Measurements from ENCODE around the gene GNB1. TPM values are rescaled to one million over a fixed set of nuclear protein-coding genes. Genes with fewer than 3 reads are reported as not detected.

The GNB1 gene
- total RNA-seq, 1 experiment from 2014 or later: 400 TPM

DNA sequence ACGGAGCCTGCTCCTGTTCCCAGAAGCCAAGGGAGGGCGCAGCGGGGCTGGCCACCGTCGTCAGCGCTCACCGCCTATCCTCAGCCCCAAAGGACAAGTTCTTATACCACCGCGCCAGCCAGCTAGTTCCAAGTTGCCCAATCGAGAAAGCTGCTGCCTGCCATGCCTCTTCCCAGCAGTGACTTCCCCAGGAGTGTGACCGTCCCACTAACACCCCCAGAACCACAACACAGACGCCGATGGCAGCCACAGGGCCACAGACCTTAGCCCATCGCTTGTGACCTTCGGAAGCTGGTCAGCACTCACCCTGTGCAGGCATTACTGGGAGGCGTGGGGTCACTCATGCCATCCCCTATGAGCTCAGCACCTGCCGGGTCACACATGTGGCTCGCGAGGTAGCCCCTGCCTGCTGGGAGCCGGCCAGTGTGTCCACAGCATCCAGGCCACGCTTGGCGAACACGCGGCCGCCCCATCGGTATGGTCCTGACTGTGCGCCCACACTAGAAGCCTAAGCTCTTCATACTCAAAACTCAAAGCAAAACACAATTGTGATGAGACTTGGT, 132.7 kb downstream of the GNB1 start:
- no peaks in the 10 kb centered on the region; the same call in 1 of the 2 replicates for H3K27me3 Mint-ChIP-seq (ENCODE audit: low read depth)
- Histone ChIP-seq H2BK20ac (ENCODE audit: low read depth, low read length, poor library complexity, severe bottlenecking) (no peak overlapping the region), H3K4me2 (ENCODE audit: insufficient read depth, insufficient read length, low read length) (no peak overlapping the region), H2AFZ (ENCODE audit: low read length) (no peak overlapping the region), H3K56ac (ENCODE audit: insufficient read length, low read depth, low read length) (no peak overlapping the region), H3K9ac (ENCODE audit: extremely low read depth, insufficient read length, low read length) (no peak overlapping the region), H3K23ac (ENCODE audit: insufficient read length, low read depth, low read length) (no peak overlapping the region), H2BK12ac (ENCODE audit: insufficient read length, low read depth, low read length) (no peak overlapping the region), H3K79me2 (ENCODE audit: insufficient read depth, low read length) (no peaks in the 10 kb centered on the region; the same call in 1 of the 2 replicates), H3K27ac (ENCODE audit: insufficient read length, low read depth, low read length) (no peak overlapping the region), H3T11ph (ENCODE audit: low read length) (no peak overlapping the region), H4K5ac (ENCODE audit: insufficient read length, low read depth, low read length) (no peak overlapping the region), H2BK15ac (ENCODE audit: low read depth, low read length) (no peak overlapping the region), H3K4ac (ENCODE audit: low read depth, low read length) (no peak overlapping the region), H3K9me3 (ENCODE audit: control insufficient read depth, low read depth, low read length) (no peaks in the 10 kb centered on the region), H3K4me1 (ENCODE audit: insufficient read depth, low read length) (no peaks in the 10 kb centered on the region), H4K8ac (replicated peaks; ENCODE audit: insufficient read length, low read depth, low read length) (no peak overlapping the region), H3K23me2 (ENCODE audit: insufficient read length, low read depth, low read length, poor library complexity, severe bottlenecking) (no peaks in the 10 kb centered on the region), H4K91ac (ENCODE audit: insufficient read length, low read depth, low read length) (no peak overlapping the region), H4K20me1 (ENCODE audit: control insufficient read depth, insufficient read depth, insufficient read length) (no peaks in the 10 kb centered on the region), H3K79me1 (ENCODE audit: insufficient read depth, low read depth, low read length, poor library complexity, severe bottlenecking) (peaks cover 6% of the 10 kb centered on the region), H3K14ac (ENCODE audit: insufficient read depth, low read length) (no peak overlapping the region), H2BK5ac (ENCODE audit: insufficient read length, low read length) (no peak overlapping the region), H3K27me3 (ENCODE audit: insufficient read depth, low read length) (no peaks in the 10 kb centered on the region), H2AK5ac (ENCODE audit: insufficient read length, low read length) (no peak overlapping the region), H3K18ac (ENCODE audit: insufficient read length, low read depth, low read length) (no peak overlapping the region), H2BK120ac (ENCODE audit: low read depth, low read length, poor library complexity, severe bottlenecking) (no peak overlapping the region)
- DNase-seq: no peak
- peaks cover 38 to 82% (median 79%) of the 10 kb centered on the region in 3 experiments; a peak in 6 of 7 replicates for H3K36me3 Mint-ChIP-seq (ENCODE audit: insufficient read depth in 1 of 3, low read depth in 3 of 3)
- WGBS (ENCODE audit: extremely low coverage, insufficient read length, low lambda C conversion rate): no CpG with 5 or more reads among the region's 27 CpGs
- H3K4me1 Mint-ChIP-seq: no peaks in the 10 kb centered on the region; a peak in 1 of 4 replicates
- H3K27ac Mint-ChIP-seq: peak overlapping the region; percentile 44 to 73 (median 44); a peak in 4 of 7 replicates
- H3K4me3 Mint-ChIP-seq: no peak overlapping the region
- H3K9me3 Mint-ChIP-seq: no peaks in the 10 kb centered on the region; a peak in 1 of 5 replicates
- TF ChIP-seq, protein P1, sequence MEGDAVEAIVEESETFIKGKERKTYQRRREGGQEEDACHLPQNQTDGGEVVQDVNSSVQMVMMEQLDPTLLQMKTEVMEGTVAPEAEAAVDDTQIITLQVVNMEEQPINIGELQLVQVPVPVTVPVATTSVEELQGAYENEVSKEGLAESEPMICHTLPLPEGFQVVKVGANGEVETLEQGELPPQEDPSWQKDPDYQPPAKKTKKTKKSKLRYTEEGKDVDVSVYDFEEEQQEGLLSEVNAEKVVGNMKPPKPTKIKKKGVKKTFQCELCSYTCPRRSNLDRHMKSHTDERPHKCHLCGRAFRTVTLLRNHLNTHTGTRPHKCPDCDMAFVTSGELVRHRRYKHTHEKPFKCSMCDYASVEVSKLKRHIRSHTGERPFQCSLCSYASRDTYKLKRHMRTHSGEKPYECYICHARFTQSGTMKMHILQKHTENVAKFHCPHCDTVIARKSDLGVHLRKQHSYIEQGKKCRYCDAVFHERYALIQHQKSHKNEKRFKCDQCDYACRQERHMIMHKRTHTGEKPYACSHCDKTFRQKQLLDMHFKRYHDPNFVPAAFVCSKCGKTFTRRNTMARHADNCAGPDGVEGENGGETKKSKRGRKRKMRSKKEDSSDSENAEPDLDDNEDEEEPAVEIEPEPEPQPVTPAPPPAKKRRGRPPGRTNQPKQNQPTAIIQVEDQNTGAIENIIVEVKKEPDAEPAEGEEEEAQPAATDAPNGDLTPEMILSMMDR (conservative IDR thresholded peaks at IDR 0.05): no peak

Data from H9 (cell line).